Stomach smooth muscle (tissue), 2 donors: ENCODE measurements around the gene AKAP9.
"Not testable (repeated sequence)": the region's sequence is repeated elsewhere in the genome, so short reads cannot be mapped to it uniquely, and the experiment has no call there.

Experiments used
- H3K27ac ChIP-seq: one replicate; pipeline ENCODE4 v1.7.0; 2013; ENCODE audit warnings: mild to moderate bottlenecking, low read length, inconsistent platforms
- H3K27me3 ChIP-seq, 2 donors: one replicate each; pipeline ENCODE4 v1.7.0; 2013; ENCODE audit warnings: low read length in 2 of 2; ENCODE audit not compliant: insufficient read depth in 2 of 2, control insufficient read depth in 1 of 2
- H3K36me3 ChIP-seq, 2 donors: one replicate each; pipeline ENCODE4 v1.7.0; 2013; ENCODE audit warnings: low read length in 2 of 2; ENCODE audit not compliant: control insufficient read depth in 2 of 2, insufficient read depth in 2 of 2
- H3K4me1 ChIP-seq: one replicate; pipeline ENCODE4 v1.7.0; 2013; ENCODE audit warnings: low read length; ENCODE audit not compliant: control insufficient read depth, insufficient read depth
- H3K4me3 ChIP-seq, 2 donors: one replicate each; pipeline ENCODE4 v1.7.0; 2013; ENCODE audit warnings: low read length in 2 of 2
- H3K9ac ChIP-seq, 2 donors: one replicate each; pipeline ENCODE4 v1.7.0; 2013; ENCODE audit warnings: low read length in 2 of 2, mild to moderate bottlenecking in 1 of 2
- H3K9me3 ChIP-seq, 2 donors: one replicate each; pipeline ENCODE4 v1.7.0; 2013; ENCODE audit warnings: low read length in 2 of 2; ENCODE audit not compliant: control insufficient read depth in 2 of 2
- donor health status: healthy.
- donor health status: Pancreatic carcinoma.

The AKAP9 gene

GRCh38 chr7:92143192-92143880 lies 202.7 kb downstream of the AKAP9 start:
- not testable (repeated sequence) for H3K27ac ChIP-seq, H3K36me3 ChIP-seq, H3K4me3 ChIP-seq, H3K4me1 ChIP-seq, H3K9ac ChIP-seq, H3K9me3 ChIP-seq, H3K27me3 ChIP-seq

GRCh38 chr7:92149736-92150239 lies 209.1 kb downstream of the AKAP9 start:
- Histone ChIP-seq H3K4me3 (no peak overlapping the region), H3K4me1 (no peaks in the 10 kb centered on the region), H3K27me3 (no peaks in the 10 kb centered on the region), H3K27ac (no peak overlapping the region), H3K9ac (no peak overlapping the region), H3K9me3 (no peaks in the 10 kb centered on the region), H3K36me3 (no peaks in the 10 kb centered on the region)

GRCh38 chr7:92150450-92151017 lies 209.9 kb downstream of the AKAP9 start:
- H3K4me1 ChIP-seq, result no peaks in the 10 kb centered on the region
- H3K4me3 ChIP-seq, result no peak overlapping the region
- H3K9me3 ChIP-seq, result no peaks in the 10 kb centered on the region
- H3K27ac ChIP-seq, result no peak overlapping the region
- H3K9ac ChIP-seq, result no peak overlapping the region
- H3K27me3 ChIP-seq, result no peaks in the 10 kb centered on the region
- H3K36me3 ChIP-seq, result no peaks in the 10 kb centered on the region

DNA sequence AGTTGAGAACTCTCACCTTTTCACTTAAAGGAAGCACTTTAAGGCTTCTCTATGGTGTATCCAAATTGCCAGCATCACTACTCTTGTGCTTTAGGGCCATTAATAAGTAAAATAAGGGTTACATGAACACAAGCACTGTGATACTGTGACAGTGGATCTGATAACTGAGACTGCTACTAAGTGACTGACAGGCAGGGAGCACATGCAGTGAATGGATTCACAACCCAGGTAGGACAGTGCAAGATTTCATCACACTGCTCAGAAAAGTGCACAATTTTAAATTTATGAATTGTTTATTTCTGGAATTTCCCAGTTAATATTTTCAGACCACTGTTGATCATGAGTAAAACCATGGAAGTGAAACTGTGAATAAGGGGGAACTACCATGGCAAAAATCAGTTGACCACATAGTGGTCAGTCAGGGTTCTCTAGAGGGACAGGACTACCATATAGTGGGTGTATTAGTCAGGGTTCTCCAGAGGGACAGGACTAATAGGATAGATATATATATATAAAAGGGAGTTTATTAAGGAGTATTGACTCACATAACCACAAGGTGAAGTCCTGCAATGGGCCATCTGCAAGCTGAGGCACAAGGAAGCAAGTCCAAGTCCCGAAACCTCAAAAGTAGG lies 214.6 kb downstream of the AKAP9 start:
- no peak overlapping the region for H3K4me3 ChIP-seq
- H3K9ac ChIP-seq, result no peak overlapping the region
- no peaks in the 10 kb centered on the region for H3K9me3 ChIP-seq
- no peaks in the 10 kb centered on the region for H3K36me3 ChIP-seq
- H3K27ac ChIP-seq, result no peak overlapping the region
- H3K27me3 ChIP-seq, result no peaks in the 10 kb centered on the region
- no peaks in the 10 kb centered on the region for H3K4me1 ChIP-seq

- no peaks in the 10 kb centered on the region for H3K27me3 ChIP-seq
- H3K36me3 ChIP-seq, result no peaks in the 10 kb centered on the region
- H3K27ac ChIP-seq, result no peak overlapping the region
- H3K4me3 ChIP-seq, result no peak overlapping the region
- H3K9me3 ChIP-seq, result no peaks in the 10 kb centered on the region
- H3K9ac ChIP-seq, result no peak overlapping the region
- no peaks in the 10 kb centered on the region for H3K4me1 ChIP-seq
These were observed 216.3 kb downstream of the AKAP9 start for GRCh38 chr7:92156990-92157389.

DNA sequence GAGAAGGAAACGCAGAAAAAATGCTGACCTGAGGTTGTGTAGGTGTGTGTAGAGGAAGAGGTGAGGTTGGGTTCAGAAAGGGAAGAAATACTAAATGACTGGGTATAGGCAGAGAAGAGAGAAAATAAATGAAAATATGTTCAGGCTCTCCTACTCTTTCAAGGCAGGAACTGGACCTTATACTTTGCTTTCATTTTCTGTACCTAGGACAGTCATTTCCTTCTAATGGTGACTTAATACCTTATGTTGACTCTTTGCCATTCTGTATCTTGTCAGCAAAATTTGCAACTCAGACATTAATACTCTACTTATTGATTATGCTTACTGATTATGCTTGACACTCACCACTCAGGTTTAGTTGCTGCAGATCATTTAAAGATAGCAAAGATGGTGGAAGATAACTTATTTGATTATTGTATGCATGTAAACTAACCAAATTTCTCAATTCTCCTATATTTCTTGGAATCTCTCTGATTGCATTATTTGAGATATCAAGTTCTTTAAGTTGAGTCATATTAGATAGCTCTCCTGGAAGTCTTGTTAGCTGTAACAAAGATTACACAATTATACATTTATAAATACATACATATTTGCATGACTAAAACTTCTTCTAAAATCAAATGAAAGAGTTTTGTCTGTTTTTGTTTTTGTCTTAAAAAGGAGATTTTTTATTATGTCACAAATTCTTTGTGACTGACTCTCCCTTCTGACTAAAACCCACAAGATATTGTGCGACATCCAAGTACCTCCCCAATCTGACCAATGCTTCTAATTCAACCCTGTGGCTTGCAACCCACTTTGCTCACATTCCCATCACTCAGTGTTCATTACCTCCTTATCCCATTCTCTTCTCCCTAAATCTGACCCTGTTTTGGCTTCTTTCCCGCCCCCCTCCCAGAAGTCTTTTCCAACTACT lies 218.3 kb downstream of the AKAP9 start:
- no peak overlapping the region for H3K4me3 ChIP-seq
- no peak overlapping the region for H3K9ac ChIP-seq
- H3K4me1 ChIP-seq, result no peaks in the 10 kb centered on the region
- no peaks in the 10 kb centered on the region for H3K36me3 ChIP-seq
- H3K27me3 ChIP-seq, result no peaks in the 10 kb centered on the region
- no peak overlapping the region for H3K27ac ChIP-seq
- H3K9me3 ChIP-seq, result no peaks in the 10 kb centered on the region
